HepG2 (cell line): ENCODE measurements around the gene SMIM20. TPM values are rescaled to one million over a fixed set of nuclear protein-coding genes. Genes with fewer than 3 reads are reported as not detected.

ENCODE experiments used
- ATAC-seq: fragments of 200-7000 bp; cut with Tn5 transposase; 3 replicates; pipeline ENCODE4 v1.9.1; 2020; ENCODE audit warnings: mild to moderate bottlenecking, moderate library complexity
- BruUV-seq: library from RNA; stranded (reverse); fragments of 400-500 nt; replicated peaks from 2 replicates; lab custom pipeline; 2021; lab: Mats Ljungman, UMichigan
- CTCF ChIA-PET: fragments of 300-600 bp; formaldehyde crosslinking; extraction: SDS; loops from one replicate; lab custom pipeline; 2021; ENCODE audit warnings: low total read pairs, inconsistent platforms, low intra/inter-chr PET ratio; lab: Yijun Ruan, JAX
- POLR2A ChIA-PET: fragments of 350-600 bp; sonication (Branson Sonifier 250); formaldehyde crosslinking; loops from one replicate; lab custom pipeline; 2020; ENCODE audit warnings: antibody characterized with exemption, inconsistent platforms; lab: Yijun Ruan, JAX
- DNase-seq: peaks from one replicate; pipeline ENCODE4 v3.0.0-alpha.2; 2015; ENCODE audit warnings: low spot score
- FAIRE-seq: peaks from 3 replicates; lab custom pipeline; 2011; peaks lifted over from hg19 to GRCh38; lab: Jason Lieb, UNC
- H2AFZ ChIP-seq: one replicate; pipeline ENCODE4 v1.6.1; 2011; ENCODE audit warnings: low read length, inconsistent platforms
- H3K27ac ChIP-seq: fragments of 300-600 bp; 3 replicates; pipeline ENCODE4 v1.8.0; 2011; ENCODE audit warnings: mixed run types, mild to moderate bottlenecking, mixed read lengths, low read length, inconsistent platforms; ENCODE audit not compliant: insufficient read depth; ENCODE audit errors: extremely low read length
- H3K27me3 ChIP-seq, 2 experiments: fragments of 200-600 bp in 1 of 2; 2 replicates in 1 of 2; 3 replicates in 1 of 2; pipeline versions ENCODE4 v1.6.0 to v1.8.0; 2011; ENCODE audit warnings: low read length in 2 of 2, mild to moderate bottlenecking in 2 of 2, moderate library complexity in 2 of 2, inconsistent platforms in 1 of 2; ENCODE audit not compliant: insufficient read depth in 2 of 2, control insufficient read depth in 1 of 2
- H3K36me3 ChIP-seq, 2 experiments: fragments of 200-600 bp in 1 of 2; replicated peaks in 1 of 2; 2 replicates in 1 of 2; 3 replicates in 1 of 2; pipeline versions ENCODE4 v1.5.1 to v1.8.0; 2011; ENCODE audit warnings: low read length in 2 of 2, inconsistent platforms in 1 of 2; ENCODE audit not compliant: insufficient read depth in 2 of 2, control insufficient read depth in 1 of 2
- H3K4me1 ChIP-seq: 2 replicates; pipeline ENCODE4 v1.5.1; 2012; ENCODE audit warnings: low read length, inconsistent platforms; ENCODE audit not compliant: insufficient read depth
- H3K4me2 ChIP-seq: 2 replicates; pipeline ENCODE4 v1.6.0; 2011; ENCODE audit warnings: low read depth, low read length, inconsistent platforms
- H3K4me3 ChIP-seq, 3 experiments: fragments of 200-600 bp in 1 of 3; sonication (generic), shearing (Covaris generic) in 1 of 3; replicated peaks in 1 of 3; 2 replicates each; pipeline ENCODE4 v1.5.1; 2011 to 2016; ENCODE audit warnings: low read length in 3 of 3, inconsistent platforms in 2 of 3, low read depth in 2 of 3, mild to moderate bottlenecking in 2 of 3, control low read depth in 1 of 3, mixed read lengths in 1 of 3; ENCODE audit not compliant: insufficient read depth in 1 of 3
- H3K79me2 ChIP-seq: one replicate; pipeline ENCODE4 v1.6.1; 2011; ENCODE audit warnings: low read length, inconsistent platforms; ENCODE audit not compliant: insufficient read depth
- H3K9ac ChIP-seq: 2 replicates; pipeline ENCODE4 v1.6.0; 2011; ENCODE audit warnings: mild to moderate bottlenecking, low read depth, low read length, inconsistent platforms; ENCODE audit not compliant: insufficient read depth
- H3K9me3 ChIP-seq: 2 replicates; pipeline ENCODE4 v1.5.1; 2012; ENCODE audit warnings: mild to moderate bottlenecking, low read length
- H4K20me1 ChIP-seq: 2 replicates; pipeline ENCODE4 v1.6.0; 2011; ENCODE audit warnings: inconsistent platforms, mild to moderate bottlenecking, low read length, moderate library complexity; ENCODE audit not compliant: insufficient read depth
- ATF7 ChIP-seq, 2 experiments: fragments of 450-650 bp in 1 of 2; sonication (generic) in 1 of 2; formaldehyde crosslinking in 1 of 2; IDR thresholded peaks; 2 replicates each; pipeline versions ENCODE4 v1.4.0 to v1.6.1; 2016 to 2020; ENCODE audit warnings: antibody characterized with exemption in 1 of 2, mild to moderate bottlenecking in 1 of 2, missing genetic modification reagents in 1 of 2
- CENPBD1 ChIP-seq: sonication (generic); formaldehyde crosslinking; IDR thresholded peaks from 2 replicates; pipeline ENCODE4 v1.8.0; 2022; ENCODE audit warnings: missing genetic modification reagents, low read depth, mild to moderate bottlenecking, borderline replicate concordance
- ELF4 ChIP-seq: sonication (generic); formaldehyde crosslinking; IDR thresholded peaks from 2 replicates; pipeline ENCODE4 v1.5.0; 2020; ENCODE audit warnings: missing genetic modification reagents, mild to moderate bottlenecking, moderate library complexity, borderline replicate concordance
- GTF3A ChIP-seq: sonication (generic); formaldehyde crosslinking; conservative IDR thresholded peaks from 2 replicates; pipeline ENCODE4 v1.4.0; 2020; ENCODE audit warnings: mild to moderate bottlenecking, missing genetic modification reagents
- NFAT5 ChIP-seq: sonication (generic); formaldehyde crosslinking; IDR thresholded peaks from 2 replicates; pipeline ENCODE4 v1.4.0; 2020; ENCODE audit warnings: missing genetic modification reagents
- NFYB ChIP-seq: sonication (generic); formaldehyde crosslinking; IDR thresholded peaks from 2 replicates; pipeline ENCODE4 v1.4.0; 2020; ENCODE audit warnings: missing genetic modification reagents
- SNRNP70 ChIP-seq: fragments of 200-400 bp; formaldehyde crosslinking; IDR thresholded peaks from 2 replicates; pipeline ENCODE4 v1.6.1; 2017; ENCODE audit warnings: mild to moderate bottlenecking, low read depth, low read length, moderate library complexity
- ZNF296 ChIP-seq: sonication (generic); formaldehyde crosslinking; conservative IDR thresholded peaks from 2 replicates; pipeline ENCODE4 v1.5.0; 2020; ENCODE audit warnings: mild to moderate bottlenecking, missing genetic modification reagents
- ZNF333 ChIP-seq: sonication (generic); formaldehyde crosslinking; IDR thresholded peaks from 2 replicates; pipeline ENCODE4 v1.4.0; 2020; ENCODE audit warnings: mild to moderate bottlenecking, missing genetic modification reagents, borderline replicate concordance
- ZSCAN22 ChIP-seq: sonication (generic); formaldehyde crosslinking; IDR thresholded peaks from 2 replicates; pipeline ENCODE4 v1.4.0; 2020; ENCODE audit warnings: mild to moderate bottlenecking, missing genetic modification reagents
- WGBS: methylation state at CpG from one replicate; pipeline ENCODE4 v1.1.6; 2017; ENCODE audit warnings: low lambda C conversion rate; 5-methylcytosine and 5-hydroxymethylcytosine counted together
- in situ Hi-C: cut with HindIII; loops from 2 replicates; pipeline ENCODE4 v1.10.0; 2017; ENCODE audit warnings: low pct_unique_long_range_greater_than_20kb; ENCODE audit not compliant: extremely low pct_ligation_motif_present
- intact Hi-C: fragments of 100-400 bp; cut with micrococcal nuclease; formaldehyde crosslinking; loops from one replicate; pipeline ENCODE4 v1.10.0; 2022; ENCODE audit not compliant: unreplicated experiment
- polyA plus RNA-seq, 8 experiments: library from polyadenylated mRNA; depleted of rRNA in 3 of 8; stranded (reverse) in 7 of 8; unstranded in 1 of 8; fragments of >200 nt; fragmentation: Illumina TruSeq in 4 of 8; extraction: Trizol in 4 of 8; gene quantifications; 2 replicates each; pipeline versions ENCODE4 v1.2.1 to v1.2.3, GENCODE V29; 2011 to 2016; ENCODE audit warnings: low read depth in 4 of 8, missing spikeins in 1 of 8, mixed read lengths in 1 of 8; ENCODE audit not compliant: insufficient read depth in 1 of 8
- total RNA-seq, 5 experiments: library from RNA; depleted of rRNA; stranded (reverse); fragments of >200 nt; fragmentation: Illumina TruSeq; extraction: Trizol; gene quantifications; 2 replicates each; pipeline ENCODE4 v1.2.3, GENCODE V29; 2016; ENCODE audit warnings: low read depth in 1 of 5

Gene SMIM20
- total and polyA plus RNA-seq, 2 of the 13 experiments (the other 11 are each of a cell fraction or from before 2014, with no cell fraction given) = 26.3 to 30.2 TPM

- H4K20me1 ChIP-seq = no peaks in the 10 kb centered on the region
- ATAC-seq (no peak), FAIRE-seq (no peak), DNase-seq (no peak)
- H3K27ac ChIP-seq = no peak overlapping the region
- in situ Hi-C loops = no loop called here
- H3K36me3 ChIP-seq = no peaks in the 10 kb centered on the region
- WGBS = 36% methylated on average over 6 of the region's 6 CpGs
- no peak overlapping the region for H3K4me2 ChIP-seq
- no peaks in the 10 kb centered on the region for H3K9me3 ChIP-seq
- TF ChIP-seq ZSCAN22 (CRISPR knock-in tag) (no peak), ZNF296 (CRISPR knock-in tag) (no peak), CENPBD1 (CRISPR knock-in tag) (no peak), ATF7 (IDR thresholded peaks at IDR 0.05) (no peak), ATF7 (CRISPR knock-in tag; IDR thresholded peaks at IDR 0.05) (no peak), GTF3A (no peak), NFYB (CRISPR knock-in tag) (no peak), ZNF333 (no peak), ELF4 (CRISPR knock-in tag) (no peak), SNRNP70 (no peak), NFAT5 (no peak)
- no peak overlapping the region for H3K4me3 ChIP-seq
- H3K9ac ChIP-seq = no peak overlapping the region
- intact Hi-C loops = no loop called here
- no peak overlapping the region for H2AFZ ChIP-seq
- no TSS peak for BruUV-seq
- H3K4me1 ChIP-seq = no peaks in the 10 kb centered on the region
- no peaks in the 10 kb centered on the region for H3K79me2 ChIP-seq
- peaks cover 4 to 46% of the 10 kb centered on the region in 2 experiments; a peak in 4 of 5 replicates for H3K27me3 ChIP-seq
- ChIA-PET CTCF (no interaction called here), POLR2A (no interaction called here)
These were observed 46.2 kb upstream of the SMIM20 start for GRCh38 chr4:25867781-25868294.
